Jurkat, Clone E6-1 (cell line): ENCODE data around the gene CMTM8.

Experiments used
- DNase-seq: peaks from one replicate; pipeline ENCODE4 v3.0.0-alpha.2; 2011; ENCODE audit warnings: low read depth, low spot score
- H3K4me3 ChIP-seq: 2 replicates; pipeline ENCODE4 v1.5.1; 2011; ENCODE audit warnings: mild to moderate bottlenecking, low read length, control low read depth, moderate library complexity

The CMTM8 gene

GRCh38 chr3:32391643-32392535, 153.4 kb downstream of the CMTM8 start, which contains the start of gene CMTM7:
TSS of gene CMTM7 (plus strand) at chr3:32391853. CDS start at chr3:32391907, 54 bp downstream.
- no peak within 1 kb of the TSS for H3K4me3 ChIP-seq
- no peak for DNase-seq

GRCh38 chr3:32392536-32393302, 154.2 kb downstream of the CMTM8 start:
- no peak for DNase-seq
- H3K4me3 ChIP-seq: no peak overlapping the region

GRCh38 chr3:32395496-32395895, 157.0 kb downstream of the CMTM8 start:
- no peak overlapping the region for H3K4me3 ChIP-seq

GRCh38 chr3:32397941-32398340, 159.5 kb downstream of the CMTM8 start:
- H3K4me3 ChIP-seq: no peak overlapping the region
- DNase-seq: no peak

More at GRCh38 chr3:32395496-32395895, 157.0 kb downstream of the CMTM8 start:
- no peak for DNase-seq

GRCh38 chr3:32398531-32398930, 160.1 kb downstream of the CMTM8 start:
- H3K4me3 ChIP-seq: no peak overlapping the region
- DNase-seq: no peak

- DNase-seq: peak; percentile 47
Measured at GRCh38 chr3:32399030-32399620, 160.6 kb downstream of the CMTM8 start.

GRCh38 chr3:32401126-32401525, 162.6 kb downstream of the CMTM8 start:
- DNase-seq: no peak
- no peak overlapping the region for H3K4me3 ChIP-seq

More at GRCh38 chr3:32399030-32399620, 160.6 kb downstream of the CMTM8 start:
- no peak overlapping the region for H3K4me3 ChIP-seq

GRCh38 chr3:32401556-32402081, 163.1 kb downstream of the CMTM8 start:
- no peak for DNase-seq
- no peak overlapping the region for H3K4me3 ChIP-seq

- H3K4me3 ChIP-seq: no peak overlapping the region
- no peak for DNase-seq
Measured at GRCh38 chr3:32403663-32404062, 165.2 kb downstream of the CMTM8 start.

- H3K4me3 ChIP-seq: no peak overlapping the region
Measured at GRCh38 chr3:32404714-32405113, 166.2 kb downstream of the CMTM8 start.

GRCh38 chr3:32405155-32405554, 166.7 kb downstream of the CMTM8 start:
- H3K4me3 ChIP-seq: no peak overlapping the region
- no peak for DNase-seq

More at GRCh38 chr3:32404714-32405113, 166.2 kb downstream of the CMTM8 start:
- no peak for DNase-seq

GRCh38 chr3:32405711-32406323, 167.3 kb downstream of the CMTM8 start:
- H3K4me3 ChIP-seq: no peak overlapping the region
- DNase-seq: no peak

- DNase-seq: no peak
- no peak overlapping the region for H3K4me3 ChIP-seq
Measured at GRCh38 chr3:32406486-32407408, 168.3 kb downstream of the CMTM8 start.

- no peak overlapping the region for H3K4me3 ChIP-seq
- no peak for DNase-seq
Measured at GRCh38 chr3:32410367-32411246, 172.1 kb downstream of the CMTM8 start.

GRCh38 chr3:32411442-32411841, 173.0 kb downstream of the CMTM8 start:
- no peak overlapping the region for H3K4me3 ChIP-seq

GRCh38 chr3:32412887-32413286, 174.4 kb downstream of the CMTM8 start:
- DNase-seq: no peak
- no peak overlapping the region for H3K4me3 ChIP-seq

More at GRCh38 chr3:32411442-32411841, 173.0 kb downstream of the CMTM8 start:
- no peak for DNase-seq
